Activated T-helper 2 cell treated with anti-CD3 and anti-CD28 coated beads, Interferon-gamma antibody, Interleukin-2, Interleukin-4, amounts not matched to agents 10 μg/mL and 5 μg/mL and 100 μg/mL, durations not matched to agents 14 hours and 24 hours and 36 hours (primary cell): ENCODE data around the gene LY6G6D. TPM values are rescaled to one million over a fixed set of nuclear protein-coding genes. Genes with fewer than 3 reads are reported as not detected.

Experiments used
- total RNA-seq: library from RNA; stranded (reverse); gene quantifications from 2 replicates; pipeline ENCODE4 v1.2.3, GENCODE V29; 2022

The LY6G6D gene
- total RNA-seq, 1 donor from 2014 or later: not detected

Other genes with a start within 250 kb of the LY6G6D start
- 30.6 and 31.5 TPM in 2 replicates for gene MICB, start 217.2 kb upstream of the LY6G6D start, total RNA-seq
- not detected in 2 replicates for gene MCCD1, start 186.4 kb upstream of the LY6G6D start, total RNA-seq
- gene DDX39B, start 173.3 kb upstream of the LY6G6D start, total RNA-seq: 579 and 583 TPM in 2 replicates
- 0.69 and 0.82 TPM in 2 replicates for gene ATP6V1G2, start 168.7 kb upstream of the LY6G6D start, total RNA-seq
- 15.7 and 17.6 TPM in 2 replicates for gene NFKBIL1, start 167.7 kb upstream of the LY6G6D start, total RNA-seq
- 293 and 308 TPM in 2 replicates for gene LTA, start 143.1 kb upstream of the LY6G6D start, total RNA-seq
- gene TNF, start 139.8 kb upstream of the LY6G6D start, total RNA-seq: 94.4 and 96.8 TPM in 2 replicates
- gene LTB, start 132.9 kb upstream of the LY6G6D start, total RNA-seq: 16.3 and 16.6 TPM in 2 replicates
- gene LST1, start 129.1 kb upstream of the LY6G6D start, total RNA-seq: 10.2 and 14.6 TPM in 2 replicates
- gene NCR3, start 122.3 kb upstream of the LY6G6D start, total RNA-seq: 8.0 and 9.3 TPM in 2 replicates
- gene AIF1, start 100.1 kb upstream of the LY6G6D start, total RNA-seq: 71.8 and 78.2 TPM in 2 replicates
- gene PRRC2A, start 94.6 kb upstream of the LY6G6D start, total RNA-seq: 298 and 304 TPM in 2 replicates
- gene BAG6, start 62.7 kb upstream of the LY6G6D start, total RNA-seq: 330 and 335 TPM in 2 replicates
- gene APOM, start 59.5 kb upstream of the LY6G6D start, total RNA-seq: 2.3 and 2.4 TPM in 2 replicates
- 18.1 and 19.3 TPM in 2 replicates for gene C6orf47, start 54.6 kb upstream of the LY6G6D start, total RNA-seq
- 31.5 and 34.7 TPM in 2 replicates for gene GPANK1, start 50.4 kb upstream of the LY6G6D start, total RNA-seq
- 266 and 279 TPM in 2 replicates for gene CSNK2B, start 49.3 kb upstream of the LY6G6D start, total RNA-seq
- gene LY6G5B, start 45.4 kb upstream of the LY6G6D start, total RNA-seq: 31.0 and 32.1 TPM in 2 replicates
- gene LY6G5C, start 34.3 kb upstream of the LY6G6D start, total RNA-seq: 4.6 and 4.8 TPM in 2 replicates
- gene ABHD16A, start 12.0 kb upstream of the LY6G6D start, total RNA-seq: 51.4 and 52.7 TPM in 2 replicates
- not detected in 2 replicates for gene LY6G6F, start 8.5 kb upstream of the LY6G6D start, total RNA-seq
- not detected in 2 replicates for gene LY6G6C, start 6.4 kb downstream of the LY6G6D start, total RNA-seq
- gene MPIG6B, start 8.0 kb downstream of the LY6G6D start, total RNA-seq: not detected in 2 replicates
- 5.8 and 7.7 TPM in 2 replicates for gene DDAH2, start 14.0 kb downstream of the LY6G6D start, total RNA-seq
- 412 and 423 TPM in 2 replicates for gene CLIC1, start 21.2 kb downstream of the LY6G6D start, total RNA-seq
- 82.8 and 93.3 TPM in 2 replicates for gene MSH5, start 24.7 kb downstream of the LY6G6D start, total RNA-seq
- 16.4 and 18.9 TPM in 2 replicates for gene SAPCD1, start 47.3 kb downstream of the LY6G6D start, total RNA-seq
- 5.6 and 5.9 TPM in 2 replicates for gene VWA7, start 62.0 kb downstream of the LY6G6D start, total RNA-seq
- gene VARS1, start 80.4 kb downstream of the LY6G6D start, total RNA-seq: 166 and 176 TPM in 2 replicates
- 130 TPM in 2 replicates for gene LSM2, start 91.6 kb downstream of the LY6G6D start, total RNA-seq
- 2.1 and 2.4 TPM in 2 replicates for gene HSPA1L, start 99.9 kb downstream of the LY6G6D start, total RNA-seq
- 112 and 118 TPM in 2 replicates for gene HSPA1A, start 100.2 kb downstream of the LY6G6D start, total RNA-seq
- 116 and 120 TPM in 2 replicates for gene HSPA1B, start 112.4 kb downstream of the LY6G6D start, total RNA-seq
- gene NEU1, start 147.5 kb downstream of the LY6G6D start, total RNA-seq: 21.3 and 21.6 TPM in 2 replicates
- 0.18 TPM in 1 of 2 replicates, not detected in the other for gene SLC44A4, start 163.6 kb downstream of the LY6G6D start, total RNA-seq
- gene EHMT2, start 182.3 kb downstream of the LY6G6D start, total RNA-seq: 76.3 and 76.5 TPM in 2 replicates
- 4.8 and 4.9 TPM in 2 replicates for gene ZBTB12, start 186.7 kb downstream of the LY6G6D start, total RNA-seq
- 1.1 and 1.4 TPM in 2 replicates for gene C2, start 212.4 kb downstream of the LY6G6D start, total RNA-seq
- gene CFB, start 230.7 kb downstream of the LY6G6D start, total RNA-seq: 0.16 TPM in 1 of 2 replicates, not detected in the other
- gene NELFE, start 243.6 kb downstream of the LY6G6D start, total RNA-seq: 81.2 and 82.0 TPM in 2 replicates
- gene SKIC2, start 243.8 kb downstream of the LY6G6D start, total RNA-seq: 93.7 and 99.5 TPM in 2 replicates